Left lung (tissue), 10 donors: Measurements from ENCODE around the gene CCDC146. TPM values are rescaled to one million over a fixed set of nuclear protein-coding genes. Genes with fewer than 3 reads are reported as not detected.

Experiments
- ATAC-seq: fragments of 200-7000 bp; cut with Tn5 transposase; one replicate; pipeline ENCODE4 v1.9.1; 2020; ENCODE audit warnings: moderate library complexity
- DNase-seq, 4 donors: peaks; one replicate each; pipeline ENCODE4 v3.0.0-alpha.2; 2013 to 2020
- H3K27ac ChIP-seq, 2 donors: fragments of 200-600 bp; sonication (generic) in 1 of 2; one replicate each; pipeline versions ENCODE4 v1.5.0 to v1.8.0; 2020 to 2021
- H3K27me3 ChIP-seq, 2 donors: fragments of 200-600 bp; sonication (generic) in 1 of 2; one replicate each; pipeline versions ENCODE4 v1.5.0 to v1.8.0; 2020 to 2021
- H3K36me3 ChIP-seq, 2 donors: fragments of 200-600 bp; sonication (generic) in 1 of 2; one replicate each; pipeline versions ENCODE4 v1.5.0 to v1.8.0; 2020 to 2021
- H3K4me1 ChIP-seq, 2 donors: fragments of 200-600 bp; one replicate each; pipeline ENCODE4 v1.8.0; 2021
- H3K4me3 ChIP-seq, 2 donors: fragments of 200-600 bp; sonication (generic) in 1 of 2; one replicate each; pipeline versions ENCODE4 v1.5.0 to v1.8.0; 2020 to 2021; ENCODE audit warnings: mild to moderate bottlenecking in 1 of 2
- H3K9me3 ChIP-seq, 2 donors: fragments of 200-600 bp; sonication (generic) in 1 of 2; one replicate each; pipeline versions ENCODE4 v1.5.0 to v1.8.0; 2020 to 2021
- intact Hi-C, 2 donors: fragments of 100-400 bp; cut with DNase I; formaldehyde crosslinking; loops; one replicate each; pipeline versions ENCODE4 v1.11.2 to v1.14.2; 2022
- polyA plus RNA-seq, 6 donors: library from polyadenylated mRNA; unstranded; fragments of 120-200 nt; gene quantifications; one replicate each; pipeline ENCODE4 v1.2.1, GENCODE V29; 2013; ENCODE audit not compliant: insufficient read length in 6 of 6
- total RNA-seq, 2 donors: library from RNA; stranded (reverse); fragmentation: NEBNext Ultra II Directional; extraction: Animal tissue kit (Norgen Biotek cat#: 25700); gene quantifications; one replicate each; pipeline ENCODE4 v1.2.1, GENCODE V29; 2021
- TF ChIP-seq, protein P1 (sequence below), 2 donors: fragments of 200-600 bp; sonication (generic) in 1 of 2; IDR thresholded peaks; one replicate each; pipeline versions ENCODE4 v1.5.0 to v1.8.0; 2021; ENCODE audit warnings: antibody characterized with exemption in 2 of 2
- donor health status: DM: no; HTN: yes; CAD: no.
- donor health status: DM: no; HTN: no; CAD: no.

The CCDC146 gene
- total and polyA plus RNA-seq, 8 donors, result 3.9 to 29.8 (median 18.7) TPM

DNA sequence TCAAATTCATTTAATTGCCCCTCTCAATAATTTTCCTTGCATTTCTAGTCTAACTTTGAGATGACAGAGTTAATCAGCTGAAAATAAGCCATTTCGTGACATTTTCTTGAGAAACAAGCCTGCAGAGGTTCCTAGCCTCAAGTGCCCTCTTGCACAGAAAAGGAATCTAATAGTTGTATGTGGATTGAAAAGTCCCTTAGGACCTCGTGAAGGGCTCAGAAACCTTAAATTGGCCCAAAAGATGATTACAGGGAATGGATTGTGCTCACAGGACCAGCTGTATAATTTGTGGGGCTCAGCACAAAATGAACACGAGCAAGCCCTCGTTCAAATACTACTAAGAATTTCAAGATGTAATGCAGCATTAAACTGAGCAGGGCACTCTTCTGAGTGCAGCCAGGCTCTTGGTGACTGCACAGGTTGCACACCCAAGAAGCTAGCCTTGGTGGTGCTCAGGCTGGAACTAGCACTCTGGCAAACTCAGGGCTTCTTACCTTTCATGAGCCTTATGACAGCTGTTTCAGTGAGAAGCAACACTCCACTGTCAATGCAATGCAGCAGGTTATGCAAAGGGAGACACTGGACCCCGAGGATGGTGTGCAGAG, 191.6 kb downstream of the CCDC146 start:
- no peak overlapping the region for H3K4me3 ChIP-seq
- no peaks in the 10 kb centered on the region for H3K27me3 ChIP-seq
- TF ChIP-seq, protein P1, sequence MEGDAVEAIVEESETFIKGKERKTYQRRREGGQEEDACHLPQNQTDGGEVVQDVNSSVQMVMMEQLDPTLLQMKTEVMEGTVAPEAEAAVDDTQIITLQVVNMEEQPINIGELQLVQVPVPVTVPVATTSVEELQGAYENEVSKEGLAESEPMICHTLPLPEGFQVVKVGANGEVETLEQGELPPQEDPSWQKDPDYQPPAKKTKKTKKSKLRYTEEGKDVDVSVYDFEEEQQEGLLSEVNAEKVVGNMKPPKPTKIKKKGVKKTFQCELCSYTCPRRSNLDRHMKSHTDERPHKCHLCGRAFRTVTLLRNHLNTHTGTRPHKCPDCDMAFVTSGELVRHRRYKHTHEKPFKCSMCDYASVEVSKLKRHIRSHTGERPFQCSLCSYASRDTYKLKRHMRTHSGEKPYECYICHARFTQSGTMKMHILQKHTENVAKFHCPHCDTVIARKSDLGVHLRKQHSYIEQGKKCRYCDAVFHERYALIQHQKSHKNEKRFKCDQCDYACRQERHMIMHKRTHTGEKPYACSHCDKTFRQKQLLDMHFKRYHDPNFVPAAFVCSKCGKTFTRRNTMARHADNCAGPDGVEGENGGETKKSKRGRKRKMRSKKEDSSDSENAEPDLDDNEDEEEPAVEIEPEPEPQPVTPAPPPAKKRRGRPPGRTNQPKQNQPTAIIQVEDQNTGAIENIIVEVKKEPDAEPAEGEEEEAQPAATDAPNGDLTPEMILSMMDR (IDR thresholded peaks at IDR 0.05), result no peak
- H3K9me3 ChIP-seq, result no peaks in the 10 kb centered on the region
- no peak overlapping the region for H3K27ac ChIP-seq
- intact Hi-C loops, result no loop called here
- DNase-seq (no peak), ATAC-seq (no peak)
- peaks cover 0 to 8% of the 10 kb centered on the region in 2 donors for H3K4me1 ChIP-seq
- peaks cover 0 to 65% of the 10 kb centered on the region in 2 donors for H3K36me3 ChIP-seq

- TF ChIP-seq, protein P1 (IDR thresholded peaks at IDR 0.05), result no peak
Measured at GRCh38 chr7:77315182-77315591, 192.8 kb downstream of the CCDC146 start.

GRCh38 chr7:77316219-77316978, 194.0 kb downstream of the CCDC146 start:
- TF ChIP-seq, protein P1 (IDR thresholded peaks at IDR 0.05), result no peak

More at GRCh38 chr7:77315182-77315591, 192.8 kb downstream of the CCDC146 start:
- DNase-seq (no peak), ATAC-seq (peak; percentile 39)
- peaks cover 0 to 66% of the 10 kb centered on the region in 2 donors for H3K36me3 ChIP-seq
- no peaks in the 10 kb centered on the region for H3K9me3 ChIP-seq
- intact Hi-C loops, result no loop called here
- no peaks in the 10 kb centered on the region for H3K27me3 ChIP-seq
- H3K4me1 ChIP-seq, result peaks cover 0 to 8% of the 10 kb centered on the region in 2 donors
- no peak overlapping the region for H3K27ac ChIP-seq
- no peak overlapping the region for H3K4me3 ChIP-seq

GRCh38 chr7:77318019-77318418, 195.6 kb downstream of the CCDC146 start:
- peaks cover 0 to 54% of the 10 kb centered on the region in 2 donors for H3K36me3 ChIP-seq
- TF ChIP-seq, protein P1 (IDR thresholded peaks at IDR 0.05), result no peak
- no peak overlapping the region for H3K4me3 ChIP-seq
- H3K27me3 ChIP-seq, result no peaks in the 10 kb centered on the region
- no peaks in the 10 kb centered on the region for H3K9me3 ChIP-seq
- intact Hi-C loops, result no loop called here
- no peak overlapping the region for H3K27ac ChIP-seq
- no peak for DNase-seq
- no peak for ATAC-seq
- peaks cover 0 to 8% of the 10 kb centered on the region in 2 donors for H3K4me1 ChIP-seq

More at GRCh38 chr7:77316219-77316978, 194.0 kb downstream of the CCDC146 start:
- intact Hi-C loops, result no loop called here
- Histone ChIP-seq H3K27ac (peak overlapping the region in 1 of 2 donors; percentile 41), H3K27me3 (no peaks in the 10 kb centered on the region), H3K4me3 (no peak overlapping the region), H3K9me3 (no peaks in the 10 kb centered on the region), H3K36me3 (peaks cover 0 to 66% of the 10 kb centered on the region in 2 donors), H3K4me1 (peaks cover 0 to 8% of the 10 kb centered on the region in 2 donors)
- ATAC-seq, result peak; percentile 44
- no peak for DNase-seq

DNA sequence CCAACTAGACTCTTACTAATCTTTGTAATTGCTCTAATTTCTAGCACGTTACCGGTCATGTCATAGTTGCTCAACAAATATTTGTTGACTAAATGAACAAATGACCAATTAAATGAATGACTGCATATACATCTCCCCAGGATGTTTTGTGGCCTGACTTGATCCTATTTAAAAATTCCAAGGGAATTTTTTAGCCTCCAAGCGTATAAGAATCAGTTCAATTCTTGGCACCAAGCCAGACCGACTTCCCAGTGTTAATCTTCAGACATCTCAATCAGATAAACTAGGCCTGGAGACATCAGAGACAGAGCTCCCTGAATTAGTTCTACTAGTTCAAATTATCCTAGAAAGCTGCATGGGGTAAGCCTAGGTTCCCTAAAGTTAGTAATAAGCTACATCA, 197.7 kb downstream of the CCDC146 start:
- Histone ChIP-seq H3K36me3 (peaks cover 0 to 45% of the 10 kb centered on the region in 2 donors), H3K27ac (no peak overlapping the region), H3K9me3 (no peaks in the 10 kb centered on the region), H3K27me3 (no peaks in the 10 kb centered on the region), H3K4me3 (no peak overlapping the region), H3K4me1 (peaks cover 0 to 8% of the 10 kb centered on the region in 2 donors)
- DNase-seq (no peak), ATAC-seq (no peak)
- intact Hi-C loops, result no loop called here
- TF ChIP-seq, protein P1 (IDR thresholded peaks at IDR 0.05), result no peak
